Suprapubic skin (tissue), 4 donors: ENCODE results near the gene NHLRC4. TPM values are rescaled to one million over a fixed set of nuclear protein-coding genes. Genes with fewer than 3 reads are reported as not detected.

Source experiments
- DNase-seq, 2 donors: peaks; one replicate each; pipeline ENCODE4 v3.0.0-alpha.2; 2019; ENCODE audit warnings: low spot score in 2 of 2
- H3K27ac ChIP-seq: fragments of 200-600 bp; sonication (generic); one replicate; pipeline ENCODE4 v1.5.1; 2019
- H3K27me3 ChIP-seq: fragments of 200-600 bp; sonication (generic); one replicate; pipeline ENCODE4 v1.5.1; 2019
- H3K36me3 ChIP-seq: fragments of 200-600 bp; sonication (generic); one replicate; pipeline ENCODE4 v1.5.1; 2019
- H3K4me1 ChIP-seq: fragments of 200-600 bp; sonication (generic); one replicate; pipeline ENCODE4 v1.5.1; 2019
- H3K4me3 ChIP-seq: fragments of 200-600 bp; sonication (generic); one replicate; pipeline ENCODE4 v1.5.1; 2019; ENCODE audit warnings: mild to moderate bottlenecking
- H3K9me3 ChIP-seq: fragments of 200-600 bp; sonication (generic); one replicate; pipeline ENCODE4 v1.5.1; 2019
- CTCF ChIP-seq, 2 donors: fragments of 200-600 bp in 1 of 2; fragments of 450-650 bp in 1 of 2; sonication (generic) in 1 of 2; IDR thresholded peaks; one replicate each; pipeline ENCODE4 v1.5.1; 2016 to 2019; ENCODE audit warnings: antibody characterized with exemption in 2 of 2, mild to moderate bottlenecking in 1 of 2, moderate library complexity in 1 of 2
- EP300 ChIP-seq: sonication (generic); formaldehyde crosslinking; IDR thresholded peaks from one replicate; pipeline ENCODE4 v1.6.1; 2017; ENCODE audit warnings: antibody characterized with exemption
- POLR2A ChIP-seq, 2 donors: fragments of 450-650 bp; IDR thresholded peaks; one replicate each; pipeline ENCODE4 v1.6.1; 2017; ENCODE audit warnings: antibody characterized with exemption in 2 of 2, mild to moderate bottlenecking in 2 of 2, moderate library complexity in 2 of 2
- POLR2AphosphoS5 ChIP-seq, 3 donors: sonication (generic); formaldehyde crosslinking; IDR thresholded peaks; one replicate each; pipeline ENCODE4 v1.6.1; 2017; ENCODE audit warnings: antibody characterized with exemption in 3 of 3
- WGBS: methylation state at CpG from one replicate; pipeline ENCODE4 v1.1.5; 2018; 5-methylcytosine and 5-hydroxymethylcytosine counted together
- total RNA-seq, 4 donors: library from RNA; depleted of rRNA; stranded (reverse); fragments of >200 nt; gene quantifications; one replicate each; pipeline ENCODE4 v1.1.0, GENCODE V29; 2016

Gene NHLRC4
- total RNA-seq, 4 donors from 2014 or later, result 0.29 to 0.79 (median 0.35) TPM

- peaks cover 31% of the 10 kb centered on the region for H3K27me3 ChIP-seq
- DNase-seq, result no peak
- no peak overlapping the region for H3K4me3 ChIP-seq
- WGBS, result 62% methylated on average over 15 of the region's 32 CpGs
- no peak overlapping the region for H3K27ac ChIP-seq
- peaks cover 32% of the 10 kb centered on the region for H3K36me3 ChIP-seq
- peaks cover 40% of the 10 kb centered on the region for H3K4me1 ChIP-seq
- TF ChIP-seq EP300 (no peak), POLR2AphosphoS5 (IDR thresholded peaks at IDR 0.05) (no peak)
- H3K9me3 ChIP-seq, result no peaks in the 10 kb centered on the region
These were observed 11.0 kb upstream of the NHLRC4 start for GRCh38 chr16:555528-556473.

- 89% methylated on average over 7 of the region's 32 CpGs for WGBS
- Histone ChIP-seq H3K4me3 (no peak overlapping the region), H3K36me3 (peaks cover 25% of the 10 kb centered on the region), H3K4me1 (peaks cover 40% of the 10 kb centered on the region), H3K27me3 (peaks cover 39% of the 10 kb centered on the region), H3K9me3 (no peaks in the 10 kb centered on the region), H3K27ac (no peak overlapping the region)
- DNase-seq, result no peak
- TF ChIP-seq CTCF (IDR thresholded peaks at IDR 0.05) (no peak), EP300 (no peak), POLR2A (IDR thresholded peaks at IDR 0.05) (no peak)
These were observed 10.2 kb upstream of the NHLRC4 start for GRCh38 chr16:556474-557173.

- Histone ChIP-seq H3K27me3 (peaks cover 45% of the 10 kb centered on the region), H3K27ac (no peak overlapping the region), H3K36me3 (peaks cover 15% of the 10 kb centered on the region), H3K4me1 (peaks cover 40% of the 10 kb centered on the region), H3K4me3 (no peak overlapping the region), H3K9me3 (no peaks in the 10 kb centered on the region)
- WGBS, result 82% methylated on average over 7 of the region's 23 CpGs
- no peak for TF ChIP-seq EP300
- no peak for TF ChIP-seq CTCF (IDR thresholded peaks at IDR 0.05)
- TF ChIP-seq POLR2AphosphoS5 (IDR thresholded peaks at IDR 0.05), result no peak
- no peak for TF ChIP-seq POLR2A (IDR thresholded peaks at IDR 0.05)
- no peak for DNase-seq
These were observed 9.1 kb upstream of the NHLRC4 start for GRCh38 chr16:557463-558297.

- WGBS, result 70% methylated on average over 13 of the region's 22 CpGs
These were observed 8.3 kb upstream of the NHLRC4 start for GRCh38 chr16:558298-559020.

GRCh38 chr16:559021-559380 lies 7.8 kb upstream of the NHLRC4 start:
- peaks cover 50% of the 10 kb centered on the region for H3K27me3 ChIP-seq
- WGBS, result 39% methylated on average over 3 of the region's 15 CpGs

More at GRCh38 chr16:558298-559020, 8.3 kb upstream of the NHLRC4 start:
- DNase-seq, result no peak
- TF ChIP-seq POLR2A (IDR thresholded peaks at IDR 0.05) (no peak), POLR2AphosphoS5 (IDR thresholded peaks at IDR 0.05) (no peak)
- Histone ChIP-seq H3K9me3 (no peaks in the 10 kb centered on the region), H3K4me3 (no peak overlapping the region), H3K36me3 (peaks cover 7% of the 10 kb centered on the region), H3K27ac (no peak overlapping the region), H3K4me1 (peaks cover 40% of the 10 kb centered on the region), H3K27me3 (peaks cover 50% of the 10 kb centered on the region)

More at GRCh38 chr16:559021-559380, 7.8 kb upstream of the NHLRC4 start:
- Histone ChIP-seq H3K27ac (no peak overlapping the region), H3K36me3 (peaks cover 2% of the 10 kb centered on the region), H3K9me3 (no peaks in the 10 kb centered on the region), H3K4me1 (peaks cover 38% of the 10 kb centered on the region), H3K4me3 (no peak overlapping the region)
- no peak for DNase-seq
- TF ChIP-seq POLR2AphosphoS5 (IDR thresholded peaks at IDR 0.05), result no peak
- no peak for TF ChIP-seq CTCF (IDR thresholded peaks at IDR 0.05)
- no peak for TF ChIP-seq EP300
